Right forelimb (tissue), 1 donor: ENCODE measurements around the gene HSPA9.

Source experiments
- DNase-seq: peaks from one replicate; pipeline ENCODE4 v3.0.0-alpha.2; 2018

The HSPA9 gene

GRCh38 chr5:138557677-138558076, 17.5 kb downstream of the HSPA9 start:
- no peak for DNase-seq

DNA sequence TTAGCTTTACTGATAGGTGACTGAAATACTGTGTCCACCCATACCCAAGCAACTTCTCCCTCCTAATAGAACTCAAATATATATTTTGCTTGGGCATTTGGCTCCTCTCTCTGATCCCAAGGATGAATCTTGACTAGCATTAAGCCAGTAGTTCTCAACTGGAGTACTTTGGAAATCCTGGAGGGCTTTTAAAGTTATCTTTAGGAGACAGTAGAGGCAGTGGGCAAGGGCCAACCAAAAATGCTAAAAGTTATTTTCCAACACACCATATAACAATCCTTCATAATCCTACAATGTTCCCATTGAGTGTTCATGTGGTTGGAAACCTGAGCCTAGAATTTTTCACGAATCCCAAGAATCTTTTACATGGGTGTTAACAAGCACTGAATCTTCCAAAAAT, 21.1 kb downstream of the HSPA9 start:
- DNase-seq = no peak

- no peak for DNase-seq
Measured at GRCh38 chr5:138553437-138554095, 21.6 kb downstream of the HSPA9 start.

DNA sequence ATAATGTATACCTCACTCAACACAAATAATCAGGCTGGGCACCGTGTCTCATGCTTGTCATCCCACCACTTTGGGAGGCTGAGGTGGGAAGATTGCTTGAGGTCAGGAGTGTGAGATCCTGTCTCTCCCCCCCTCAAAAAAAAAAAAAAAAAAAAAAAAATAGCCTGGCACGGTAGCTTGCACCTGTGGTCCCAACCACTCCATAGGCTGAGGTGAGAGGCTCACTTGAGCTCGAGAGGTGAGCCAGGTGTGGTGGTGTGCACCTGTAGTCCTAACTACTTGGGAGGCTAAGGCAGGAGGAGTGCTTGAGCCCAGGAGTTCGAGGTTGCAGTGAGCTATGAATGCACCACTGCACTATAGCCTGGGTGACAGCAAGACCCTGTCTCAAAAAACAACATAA, 22.5 kb downstream of the HSPA9 start:
- no peak for DNase-seq

- DNase-seq = no peak
Measured at GRCh38 chr5:138549414-138549813, 25.8 kb downstream of the HSPA9 start.

DNA sequence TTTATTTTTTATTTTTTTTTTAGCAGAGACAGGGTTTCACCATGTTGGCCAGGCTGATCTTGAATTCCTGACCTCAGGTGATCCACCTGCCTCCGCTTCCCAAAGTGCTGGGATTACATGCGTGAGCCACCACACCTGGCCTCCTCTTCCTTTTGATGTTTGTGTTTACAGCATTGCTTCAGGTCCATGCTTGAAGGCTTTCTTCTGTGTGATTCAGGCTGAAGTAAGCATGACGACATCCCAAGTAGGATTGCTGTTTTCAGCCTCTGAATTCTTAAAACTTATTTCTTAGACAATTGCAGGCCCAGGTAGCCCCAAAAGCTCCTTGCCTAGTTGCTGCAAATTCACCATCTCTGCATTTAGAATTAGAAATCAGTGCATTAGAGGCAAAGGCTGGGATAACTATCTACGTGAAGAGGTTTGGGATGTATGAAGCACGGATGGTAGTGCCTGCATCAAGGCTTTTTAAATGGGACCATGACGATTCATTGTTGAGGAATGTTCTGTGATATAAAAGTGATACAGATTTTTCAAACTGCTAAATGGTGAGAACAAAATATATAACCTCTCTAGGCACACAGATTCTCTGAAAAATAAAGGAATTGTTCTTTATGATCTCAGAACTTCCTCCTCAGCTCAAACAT, 29.2 kb downstream of the HSPA9 start:
- DNase-seq = no peak

- DNase-seq = no peak
Measured at GRCh38 chr5:138544181-138545134, 30.7 kb downstream of the HSPA9 start.

DNA sequence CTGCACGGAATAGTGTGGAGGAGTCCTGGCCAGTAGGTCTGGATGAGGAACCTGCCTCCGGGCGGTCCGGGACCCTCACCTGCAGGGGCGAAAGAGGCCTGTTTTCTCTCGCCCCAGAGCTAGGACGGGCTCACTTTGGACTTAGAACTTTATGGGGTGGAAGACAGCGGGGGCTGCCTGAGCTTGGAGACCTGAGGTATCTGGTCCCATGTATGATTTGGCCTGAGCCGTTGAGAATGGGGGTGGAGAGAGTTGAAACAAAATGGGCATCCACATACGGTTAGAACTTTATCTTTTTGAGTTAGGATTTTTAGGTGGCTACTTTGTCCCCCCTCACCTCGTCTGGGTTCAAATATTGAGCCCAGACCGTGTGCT, 31.5 kb downstream of the HSPA9 start:
- DNase-seq = peak; percentile 91

DNA sequence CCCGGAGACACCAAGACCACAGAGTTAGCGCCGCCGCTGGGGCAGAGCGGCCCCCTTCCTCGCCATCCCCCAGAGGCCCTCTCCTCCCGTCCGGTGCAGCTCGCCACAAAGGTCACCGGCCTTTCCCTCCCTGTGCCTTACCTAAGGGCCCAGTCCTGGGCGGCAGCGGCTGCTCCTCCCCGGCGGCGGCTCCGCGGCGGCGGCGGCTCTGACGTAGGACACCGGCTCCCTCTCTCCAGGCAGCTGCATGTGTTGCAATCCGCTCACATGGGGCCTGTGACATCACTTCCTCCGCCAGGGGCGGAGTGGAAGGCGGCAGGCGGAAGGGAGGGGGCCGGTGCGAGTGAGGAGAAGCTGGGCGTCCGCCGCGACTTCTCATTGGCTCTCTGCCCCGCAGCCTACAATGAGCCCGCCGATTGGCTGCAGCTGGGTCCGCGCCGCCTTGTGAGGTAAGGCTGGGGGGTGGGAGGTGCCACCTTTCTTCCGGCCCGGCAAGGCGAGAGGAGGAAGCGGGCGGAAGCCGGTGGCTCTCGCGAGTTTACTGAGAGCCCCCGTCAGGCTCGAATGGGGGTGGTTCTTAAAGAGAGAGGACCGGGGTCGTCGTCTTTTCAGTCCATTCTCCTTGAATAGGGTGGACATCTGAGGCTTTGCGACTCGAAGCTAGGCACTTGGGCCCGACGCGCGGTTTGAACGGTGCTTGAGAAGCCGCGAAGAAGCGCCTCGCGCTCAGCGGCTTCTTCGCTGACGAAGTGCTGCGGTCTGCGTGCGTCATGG, 32.1 kb downstream of the HSPA9 start, which contains the start of gene ETF1:
TSS of gene ETF1 (minus strand) at position 281 of the 774 bp plus-strand sequence. CDS start 318 bp downstream, outside the sequence.
- peak; percentile 100 for DNase-seq

DNA sequence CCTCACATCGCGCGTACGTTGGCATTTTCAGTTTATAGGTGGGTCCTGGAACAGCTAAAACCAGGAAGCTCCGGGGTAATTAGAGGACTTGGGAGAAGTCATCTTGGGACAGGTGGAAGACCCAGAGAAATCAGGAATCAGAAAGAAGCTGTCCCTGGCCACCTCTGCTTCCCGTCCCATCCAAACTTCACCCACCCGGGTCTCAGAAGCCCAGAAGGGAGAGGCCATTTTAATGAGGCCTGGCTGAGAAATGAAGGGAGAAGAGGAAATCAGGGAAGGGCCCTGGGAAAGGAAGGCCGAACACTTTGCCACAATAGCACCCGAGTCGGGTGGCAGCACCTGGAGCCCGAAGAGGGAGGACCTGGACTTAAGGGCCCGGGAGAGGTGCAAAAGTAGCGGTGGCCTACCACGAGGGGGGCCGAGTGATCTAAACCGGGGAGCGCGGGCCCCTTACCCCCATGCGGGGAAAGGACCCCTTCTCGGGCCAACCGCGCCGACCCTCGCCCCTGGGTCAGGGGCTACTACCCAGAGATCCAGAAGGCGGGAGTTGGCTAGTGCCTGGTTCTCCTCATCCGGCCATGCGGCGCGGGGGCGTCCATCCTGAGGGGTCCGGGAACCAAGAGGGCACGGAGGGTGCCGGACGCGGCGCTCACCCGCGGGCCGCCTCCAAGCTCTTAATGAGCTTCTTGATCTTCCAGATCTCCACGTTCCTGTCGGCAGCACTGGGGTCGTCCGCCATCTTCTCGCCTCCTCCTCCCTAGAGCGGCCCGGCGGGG, 32.8 kb downstream of the HSPA9 start:
- DNase-seq = peak; percentile 54

DNA sequence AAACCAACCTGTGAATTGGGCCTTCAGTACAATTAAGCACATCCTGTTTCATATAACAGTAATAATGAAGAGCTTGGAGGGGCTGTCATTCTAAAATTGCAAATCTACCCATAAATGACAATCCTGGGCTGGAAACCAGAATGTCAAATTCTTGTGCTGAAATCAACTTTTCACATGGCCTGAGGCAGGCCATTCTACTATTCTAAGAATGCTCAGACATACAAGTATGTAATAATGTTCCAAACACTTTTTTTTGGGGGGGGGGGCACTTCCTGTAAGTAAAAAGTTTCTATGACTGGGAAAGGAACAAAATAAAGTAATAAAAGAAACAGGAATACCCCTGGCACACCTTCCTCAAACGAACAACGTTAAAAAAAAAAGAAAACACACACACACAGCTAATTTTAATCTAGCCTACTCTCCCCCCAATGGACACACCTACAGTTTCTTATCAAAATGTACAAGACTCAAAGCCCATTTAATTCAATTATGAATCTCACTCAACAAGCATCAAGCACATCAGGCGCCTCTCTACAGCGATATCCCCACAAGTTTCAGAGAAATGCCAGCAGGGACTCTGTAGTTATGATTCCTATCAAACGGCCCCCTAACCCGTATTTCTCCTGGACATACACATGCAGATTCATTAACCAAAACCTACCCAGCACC, 33.6 kb downstream of the HSPA9 start:
- DNase-seq = no peak

DNA sequence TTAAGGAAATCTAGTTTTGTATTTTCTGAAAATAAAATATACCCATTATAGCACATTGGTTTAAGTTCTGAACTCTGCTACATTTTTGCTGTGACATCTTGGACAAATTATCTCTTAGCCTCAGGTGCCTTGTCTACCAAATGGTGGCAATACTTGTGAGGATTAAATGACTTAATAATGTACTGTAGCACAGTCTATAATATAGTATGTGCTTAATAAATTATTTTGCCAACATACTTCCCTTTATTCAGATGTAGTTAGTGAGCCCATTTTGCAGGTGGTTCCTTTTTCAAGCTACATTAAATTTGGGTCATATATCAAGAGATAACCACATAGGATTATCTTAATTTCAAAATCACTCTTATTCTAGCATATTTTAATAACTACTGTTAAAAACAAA, 35.4 kb downstream of the HSPA9 start:
- no peak for DNase-seq

DNA sequence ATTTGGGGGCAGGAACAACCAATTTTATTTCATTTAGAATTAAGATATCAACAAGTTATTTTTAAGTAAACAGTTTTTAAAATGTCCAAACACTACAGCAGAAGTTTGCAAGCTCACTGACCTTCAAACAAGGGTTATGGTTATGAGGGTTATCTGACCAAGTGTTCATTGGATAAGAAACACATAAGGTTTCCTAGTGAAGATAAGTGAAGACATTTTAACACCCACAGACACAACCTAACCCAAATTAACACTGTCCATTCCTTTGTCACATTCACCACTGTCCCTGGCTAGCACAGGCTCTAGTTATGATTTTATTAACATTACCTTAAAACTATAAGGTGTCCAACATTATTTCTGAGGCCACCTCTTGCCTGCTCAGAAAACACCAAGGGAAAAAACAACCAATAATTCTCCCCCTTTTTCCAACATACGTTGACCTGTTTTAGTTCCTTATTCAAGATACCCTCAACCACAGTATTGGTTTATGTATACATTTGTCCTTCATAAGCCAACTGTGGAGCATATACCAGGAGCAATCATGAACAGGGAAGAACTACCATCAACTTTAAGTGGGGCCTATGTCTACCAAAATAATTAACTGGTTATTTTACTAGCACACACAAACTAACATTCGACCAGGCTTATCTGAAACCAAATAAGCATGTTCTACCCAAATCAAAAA, 36.1 kb downstream of the HSPA9 start:
- no peak for DNase-seq

- DNase-seq = no peak
Measured at GRCh38 chr5:138536665-138537315, 38.4 kb downstream of the HSPA9 start.

- DNase-seq = no peak
Measured at GRCh38 chr5:138536215-138536614, 39.0 kb downstream of the HSPA9 start.

- no peak for DNase-seq
Measured at GRCh38 chr5:138533973-138534941, 40.9 kb downstream of the HSPA9 start.

DNA sequence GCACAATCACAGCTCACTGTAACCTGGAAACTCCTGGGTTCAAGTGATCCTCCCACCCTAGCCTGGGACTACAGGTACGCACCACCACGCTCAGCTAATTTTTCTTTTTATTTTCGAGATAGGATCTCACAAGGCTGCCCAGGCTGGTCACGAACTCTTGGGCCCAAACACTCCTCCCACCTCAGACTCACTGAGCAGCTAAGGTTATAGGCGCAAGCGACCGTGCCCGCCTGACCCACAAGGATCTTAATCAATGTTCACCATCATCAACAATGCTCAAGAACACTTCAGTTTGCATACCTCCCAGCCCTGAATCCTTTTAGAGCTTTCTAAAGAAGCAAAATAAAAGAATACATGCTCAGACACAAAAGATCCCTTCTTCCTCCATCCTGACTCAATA, 45.4 kb downstream of the HSPA9 start:
- DNase-seq = no peak

GRCh38 chr5:138528744-138529469, 46.3 kb downstream of the HSPA9 start:
- no peak for DNase-seq
